H9 (cell line): ENCODE measurements around the gene UNC93A. TPM values are rescaled to one million over a fixed set of nuclear protein-coding genes. Genes with fewer than 3 reads are reported as not detected.

ENCODE experiments used
- DNase-seq: peaks from one replicate; pipeline ENCODE4 v3.0.0-alpha.2; 2017
- H2AFZ ChIP-seq: one replicate; pipeline ENCODE4 v1.6.1; 2013; ENCODE audit warnings: mild to moderate bottlenecking, low read length, control low read depth, moderate library complexity
- H2AK5ac ChIP-seq: 2 replicates; pipeline ENCODE4 v1.6.1; 2013; ENCODE audit warnings: low read length, control low read depth, mixed read lengths; ENCODE audit not compliant: insufficient read length
- H2BK120ac ChIP-seq: one replicate; pipeline ENCODE4 v1.6.1; 2013; ENCODE audit warnings: low read depth, mild to moderate bottlenecking, low read length, control low read depth, inconsistent platforms; ENCODE audit not compliant: poor library complexity, severe bottlenecking
- H2BK12ac ChIP-seq: 2 replicates; pipeline ENCODE4 v1.6.1; 2013; ENCODE audit warnings: low read length, control low read depth, mixed read lengths, low read depth; ENCODE audit not compliant: insufficient read length
- H2BK15ac ChIP-seq: 2 replicates; pipeline ENCODE4 v1.6.1; 2013; ENCODE audit warnings: low read depth, low read length, control low read depth
- H2BK20ac ChIP-seq: one replicate; pipeline ENCODE4 v1.6.1; 2013; ENCODE audit warnings: low read depth, mild to moderate bottlenecking, low read length, control low read depth, inconsistent platforms; ENCODE audit not compliant: poor library complexity, severe bottlenecking
- H2BK5ac ChIP-seq: 2 replicates; pipeline ENCODE4 v1.6.1; 2013; ENCODE audit warnings: low read length, control low read depth, mixed read lengths; ENCODE audit not compliant: insufficient read length
- H3K14ac ChIP-seq: 2 replicates; pipeline ENCODE4 v1.6.1; 2013; ENCODE audit warnings: low read length, control low read depth; ENCODE audit not compliant: insufficient read depth
- H3K18ac ChIP-seq: 2 replicates; pipeline ENCODE4 v1.6.1; 2013; ENCODE audit warnings: low read depth, mild to moderate bottlenecking, mixed read lengths, low read length, control low read depth; ENCODE audit not compliant: insufficient read length
- H3K23ac ChIP-seq: 2 replicates; pipeline ENCODE4 v1.6.1; 2013; ENCODE audit warnings: low read length, control low read depth, mixed read lengths, low read depth; ENCODE audit not compliant: insufficient read length
- H3K23me2 ChIP-seq: 2 replicates; pipeline ENCODE4 v1.6.1; 2013; ENCODE audit warnings: low read depth, mild to moderate bottlenecking, mixed read lengths, low read length, control low read depth; ENCODE audit not compliant: insufficient read length, poor library complexity, severe bottlenecking
- H3K27ac ChIP-seq: 2 replicates; pipeline ENCODE4 v1.5.1; 2013; ENCODE audit warnings: low read length, control low read depth, mixed read lengths, low read depth; ENCODE audit not compliant: insufficient read length
- H3K27me3 ChIP-seq: 2 replicates; pipeline ENCODE4 v1.6.1; 2013; ENCODE audit warnings: low read length, control low read depth, inconsistent platforms; ENCODE audit not compliant: insufficient read depth
- H3K4ac ChIP-seq: 2 replicates; pipeline ENCODE4 v1.6.1; 2013; ENCODE audit warnings: low read depth, mild to moderate bottlenecking, control low read depth, inconsistent platforms, low read length, moderate library complexity
- H3K4me1 ChIP-seq: 2 replicates; pipeline ENCODE4 v1.6.1; 2013; ENCODE audit warnings: low read length, control low read depth, inconsistent platforms; ENCODE audit not compliant: insufficient read depth
- H3K4me2 ChIP-seq: 2 replicates; pipeline ENCODE4 v1.6.1; 2013; ENCODE audit warnings: low read length, control low read depth, mixed read lengths; ENCODE audit not compliant: insufficient read length, insufficient read depth
- H3K56ac ChIP-seq: 2 replicates; pipeline ENCODE4 v1.6.1; 2013; ENCODE audit warnings: low read depth, mild to moderate bottlenecking, mixed read lengths, low read length, control low read depth; ENCODE audit not compliant: insufficient read length
- H3K79me1 ChIP-seq: 2 replicates; pipeline ENCODE4 v1.6.1; 2013; ENCODE audit warnings: low read depth, mild to moderate bottlenecking, moderate library complexity, low read length, control low read depth, inconsistent platforms; ENCODE audit not compliant: insufficient read depth, poor library complexity, severe bottlenecking
- H3K79me2 ChIP-seq: 2 replicates; pipeline ENCODE4 v1.6.1; 2013; ENCODE audit warnings: low read length, control low read depth, inconsistent platforms; ENCODE audit not compliant: insufficient read depth
- H3K9ac ChIP-seq: 2 replicates; pipeline ENCODE4 v1.6.1; 2013; ENCODE audit warnings: low read length, control low read depth, mixed read lengths; ENCODE audit not compliant: insufficient read length; ENCODE audit errors: extremely low read depth
- H3K9me3 ChIP-seq: one replicate; pipeline ENCODE4 v1.6.1; 2013; ENCODE audit warnings: low read depth, low read length, inconsistent platforms; ENCODE audit not compliant: control insufficient read depth
- H3T11ph ChIP-seq: one replicate; pipeline ENCODE4 v1.6.1; 2013; ENCODE audit warnings: mild to moderate bottlenecking, low read length, control low read depth, inconsistent platforms
- H4K20me1 ChIP-seq: one replicate; pipeline ENCODE4 v1.6.1; 2013; ENCODE audit not compliant: control insufficient read depth, insufficient read length, insufficient read depth
- H4K5ac ChIP-seq: 2 replicates; pipeline ENCODE4 v1.6.1; 2013; ENCODE audit warnings: low read depth, mild to moderate bottlenecking, mixed read lengths, low read length, control low read depth; ENCODE audit not compliant: insufficient read length
- H4K8ac ChIP-seq: replicated peaks from 2 replicates; pipeline ENCODE4 v1.6.1; 2013; ENCODE audit warnings: low read length, control low read depth, mixed read lengths, low read depth; ENCODE audit not compliant: insufficient read length
- H4K91ac ChIP-seq: 2 replicates; pipeline ENCODE4 v1.6.1; 2013; ENCODE audit warnings: low read depth, mild to moderate bottlenecking, moderate library complexity, mixed read lengths, low read length, control low read depth; ENCODE audit not compliant: insufficient read length
- H3K27ac Mint-ChIP-seq, 3 experiments: 2 replicates in 2 of 3; 3 replicates in 1 of 3; pipeline ENCODE4 v1.8.0; 2020 to 2021; ENCODE audit warnings: mixed read lengths in 3 of 3, mild to moderate bottlenecking in 1 of 3, moderate library complexity in 1 of 3
- H3K27me3 Mint-ChIP-seq: 2 replicates; pipeline ENCODE4 v1.8.0; 2021; ENCODE audit warnings: low read depth, mild to moderate bottlenecking, moderate library complexity, mixed read lengths
- H3K36me3 Mint-ChIP-seq, 3 experiments: 2 replicates in 2 of 3; 3 replicates in 1 of 3; pipeline ENCODE4 v1.8.0; 2020 to 2021; ENCODE audit warnings: low read depth in 3 of 3, mixed read lengths in 3 of 3; ENCODE audit not compliant: insufficient read depth in 1 of 3
- H3K4me1 Mint-ChIP-seq, 2 experiments: 2 replicates each; pipeline ENCODE4 v1.8.0; 2020; ENCODE audit warnings: mixed read lengths in 2 of 2
- H3K4me3 Mint-ChIP-seq, 2 experiments: 2 replicates in 1 of 2; 3 replicates in 1 of 2; pipeline ENCODE4 v1.8.0; 2020 to 2021; ENCODE audit warnings: mild to moderate bottlenecking in 2 of 2, mixed read lengths in 2 of 2, moderate library complexity in 1 of 2
- H3K9me3 Mint-ChIP-seq, 2 experiments: 2 replicates in 1 of 2; 3 replicates in 1 of 2; pipeline ENCODE4 v1.8.0; 2020; ENCODE audit warnings: mild to moderate bottlenecking in 2 of 2, mixed read lengths in 2 of 2, moderate library complexity in 1 of 2
- WGBS: extraction: QIAGEN DNeasy Blood & Tissue Kit; methylation state at CpG from one replicate; pipeline ENCODE4 v1.1.7; 2013; ENCODE audit warnings: missing lambda C conversion rate, low lambda C conversion rate, mixed read lengths; ENCODE audit not compliant: insufficient read length; ENCODE audit errors: extremely low coverage; 5-methylcytosine and 5-hydroxymethylcytosine counted together
- total RNA-seq: library from RNA; stranded (reverse); gene quantifications from 2 replicates; pipeline ENCODE4 v1.2.1, GENCODE V29; 2021
- TF ChIP-seq, protein P1 (sequence below): fragments of 200-600 bp; sonication (generic); conservative IDR thresholded peaks from 3 replicates; pipeline ENCODE4 v1.8.0; 2021; ENCODE audit warnings: antibody characterized with exemption, mild to moderate bottlenecking

The UNC93A gene
- total RNA-seq, 1 experiment from 2014 or later = 0.70 TPM

- Histone ChIP-seq H3K4ac (no peak overlapping the region; the same call in 1 of the 2 replicates), H3K27ac (no peak overlapping the region), H4K91ac (no peak overlapping the region), H3K79me1 (no peaks in the 10 kb centered on the region), H2BK5ac (no peak overlapping the region), H2BK20ac (no peak overlapping the region), H3K56ac (no peak overlapping the region), H4K20me1 (no peaks in the 10 kb centered on the region), H4K8ac (no peak overlapping the region), H2BK12ac (no peak overlapping the region), H2BK15ac (peak overlapping the region; percentile 32; the same call in 1 of the 2 replicates), H2AFZ (no peak overlapping the region), H3K9me3 (no peaks in the 10 kb centered on the region), H2BK120ac (no peak overlapping the region), H3K23me2 (no peaks in the 10 kb centered on the region), H3K14ac (peak overlapping the region; percentile 37; the same call in 1 of the 2 replicates), H2AK5ac (no peak overlapping the region), H3K23ac (no peak overlapping the region), H3T11ph (no peak overlapping the region), H3K27me3 (no peaks in the 10 kb centered on the region), H3K4me1 (peaks cover 3% of the 10 kb centered on the region; the same call in 1 of the 2 replicates), H3K4me2 (no peak overlapping the region), H3K9ac (no peak overlapping the region), H3K79me2 (no peaks in the 10 kb centered on the region), H4K5ac (no peak overlapping the region), H3K18ac (peak overlapping the region; percentile 12)
- peaks cover 5 to 6% of the 10 kb centered on the region in 2 experiments; a peak in 3 of 5 replicates for H3K9me3 Mint-ChIP-seq
- TF ChIP-seq, protein P1, sequence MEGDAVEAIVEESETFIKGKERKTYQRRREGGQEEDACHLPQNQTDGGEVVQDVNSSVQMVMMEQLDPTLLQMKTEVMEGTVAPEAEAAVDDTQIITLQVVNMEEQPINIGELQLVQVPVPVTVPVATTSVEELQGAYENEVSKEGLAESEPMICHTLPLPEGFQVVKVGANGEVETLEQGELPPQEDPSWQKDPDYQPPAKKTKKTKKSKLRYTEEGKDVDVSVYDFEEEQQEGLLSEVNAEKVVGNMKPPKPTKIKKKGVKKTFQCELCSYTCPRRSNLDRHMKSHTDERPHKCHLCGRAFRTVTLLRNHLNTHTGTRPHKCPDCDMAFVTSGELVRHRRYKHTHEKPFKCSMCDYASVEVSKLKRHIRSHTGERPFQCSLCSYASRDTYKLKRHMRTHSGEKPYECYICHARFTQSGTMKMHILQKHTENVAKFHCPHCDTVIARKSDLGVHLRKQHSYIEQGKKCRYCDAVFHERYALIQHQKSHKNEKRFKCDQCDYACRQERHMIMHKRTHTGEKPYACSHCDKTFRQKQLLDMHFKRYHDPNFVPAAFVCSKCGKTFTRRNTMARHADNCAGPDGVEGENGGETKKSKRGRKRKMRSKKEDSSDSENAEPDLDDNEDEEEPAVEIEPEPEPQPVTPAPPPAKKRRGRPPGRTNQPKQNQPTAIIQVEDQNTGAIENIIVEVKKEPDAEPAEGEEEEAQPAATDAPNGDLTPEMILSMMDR = no peak
- peaks cover 23% of the 10 kb centered on the region for H3K27me3 Mint-ChIP-seq
- WGBS = no CpG with 5 or more reads among the region's 10 CpGs
- peaks cover 3 to 7% (median 3%) of the 10 kb centered on the region in 3 experiments; a peak in 6 of 7 replicates for H3K36me3 Mint-ChIP-seq
- no peak for DNase-seq
- H3K4me3 Mint-ChIP-seq = no peak overlapping the region
- H3K4me1 Mint-ChIP-seq = peaks cover 18 to 25% of the 10 kb centered on the region in 2 experiments
- no peak overlapping the region for H3K27ac Mint-ChIP-seq
These were observed 2.0 kb downstream of the UNC93A start for GRCh38 chr6:167293088-167293589.
